Panc1 (cell line): Measurements from ENCODE around the gene ZBTB20. TPM values are rescaled to one million over a fixed set of nuclear protein-coding genes. Genes with fewer than 3 reads are reported as not detected.

Experiments used
- ATAC-seq: fragments of 200-7000 bp; cut with Tn5 transposase; 2 replicates; pipeline ENCODE4 v1.9.1; 2020; ENCODE audit warnings: mild to moderate bottlenecking, moderate library complexity
- BruUV-seq: library from RNA; stranded (reverse); fragments of 400-500 nt; replicated peaks from 2 replicates; lab custom pipeline; 2021; lab: Mats Ljungman, UMichigan
- CTCF ChIA-PET: fragments of 300-600 bp; sonication (Branson Sonifier 250); formaldehyde crosslinking; loops from one replicate; lab custom pipeline; 2022; ENCODE audit warnings: antibody characterized with exemption; lab: Charles Lee
- POLR2A ChIA-PET: fragments of 300-600 bp; sonication (Branson Sonifier 250); formaldehyde crosslinking; loops from one replicate; lab custom pipeline; 2022; ENCODE audit warnings: antibody characterized with exemption; lab: Charles Lee
- DNase-seq: peaks from one replicate; pipeline ENCODE4 v3.0.0-alpha.2; 2010; ENCODE audit warnings: low read depth, low spot score
- H3K27ac ChIP-seq: 2 replicates; pipeline ENCODE4 v1.5.1; 2011; ENCODE audit warnings: mild to moderate bottlenecking, low read length, inconsistent platforms
- H3K27me3 ChIP-seq: fragments of 200-500 bp; sonication (Bioruptor generic); 2 replicates; pipeline ENCODE4 v1.6.0; 2014; ENCODE audit warnings: low read length, inconsistent platforms; ENCODE audit not compliant: control insufficient read depth, insufficient read depth
- H3K36me3 ChIP-seq: fragments of 200-500 bp; sonication (Bioruptor generic); 2 replicates; pipeline ENCODE4 v1.5.1; 2014; ENCODE audit warnings: inconsistent platforms, mild to moderate bottlenecking, low read length, moderate library complexity; ENCODE audit not compliant: control insufficient read depth, insufficient read depth
- H3K4me1 ChIP-seq: 2 replicates; pipeline ENCODE4 v1.5.1; 2011; ENCODE audit warnings: inconsistent platforms, mild to moderate bottlenecking, low read length, moderate library complexity; ENCODE audit not compliant: control insufficient read depth, insufficient read depth
- H3K4me3 ChIP-seq, 2 experiments: 2 replicates each; pipeline ENCODE4 v1.5.1; 2011 to 2012; ENCODE audit warnings: low read depth in 2 of 2, low read length in 2 of 2, mild to moderate bottlenecking in 2 of 2, inconsistent platforms in 1 of 2, moderate library complexity in 1 of 2
- H3K9me3 ChIP-seq: fragments of 200-500 bp; sonication (Bioruptor generic); 2 replicates; pipeline ENCODE4 v1.5.1; 2014; ENCODE audit warnings: low read depth, mild to moderate bottlenecking, inconsistent platforms, low read length, moderate library complexity; ENCODE audit not compliant: control insufficient read depth, insufficient read depth
- CTCF ChIP-seq: fragments of 450-650 bp; IDR thresholded peaks from 2 replicates; pipeline ENCODE4 v1.5.1; 2017; ENCODE audit warnings: mild to moderate bottlenecking
- POLR2AphosphoS5 ChIP-seq: IDR thresholded peaks from 2 replicates; pipeline ENCODE4 v1.6.1; 2012; ENCODE audit warnings: mild to moderate bottlenecking, low read depth, low read length, moderate library complexity
- REST ChIP-seq, 2 experiments: IDR thresholded peaks; 2 replicates each; pipeline ENCODE4 v1.6.1; 2011 to 2012; ENCODE audit warnings: low read depth in 2 of 2, control low read depth in 1 of 2, low read length in 1 of 2, mild to moderate bottlenecking in 1 of 2, moderate library complexity in 1 of 2; ENCODE audit not compliant: insufficient read depth in 1 of 2
- SIN3A ChIP-seq: IDR thresholded peaks from 2 replicates; pipeline ENCODE4 v1.6.1; 2012; ENCODE audit warnings: low read depth, mild to moderate bottlenecking, low read length, moderate library complexity, borderline replicate concordance; ENCODE audit not compliant: insufficient read depth
- TCF7L2 ChIP-seq: IDR thresholded peaks from 2 replicates; pipeline ENCODE4 v1.6.1; 2011; ENCODE audit warnings: mild to moderate bottlenecking, low read depth, low read length, inconsistent platforms
- in situ Hi-C: cut with HindIII; loops from 2 replicates; pipeline ENCODE4 v1.10.0; 2016; ENCODE audit warnings: low sequenced_read_pairs, low pct_unique_long_range_greater_than_20kb
- intact Hi-C: fragments of 100-400 bp; cut with micrococcal nuclease; formaldehyde crosslinking; loops from one replicate; pipeline ENCODE4 v1.10.0; 2022; ENCODE audit not compliant: unreplicated experiment
- total RNA-seq: library from RNA; stranded (reverse); gene quantifications from one replicate; pipeline ENCODE4 v1.2.1, GENCODE V29; 2021; ENCODE audit not compliant: unreplicated experiment

ZBTB20 gene
- total RNA-seq, 1 experiment from 2014 or later = 4.1 TPM

- BruUV-seq = no TSS peak
- Histone ChIP-seq H3K27me3 (no peaks in the 10 kb centered on the region), H3K4me1 (no peaks in the 10 kb centered on the region), H3K27ac (no peak overlapping the region), H3K9me3 (no peaks in the 10 kb centered on the region), H3K4me3 (no peak overlapping the region), H3K36me3 (no peaks in the 10 kb centered on the region)
- TF ChIP-seq TCF7L2 (no peak), SIN3A (no peak), CTCF (no peak), REST (IDR thresholded peaks at IDR 0.05; ENCODE audit: insufficient read depth in 1 of 2, low read depth in 2 of 2, low read length in 1 of 2) (no peak), POLR2AphosphoS5 (no peak)
- intact Hi-C loops = no loop called here
- DNase-seq (no peak), ATAC-seq (no peak)
- in situ Hi-C loops = no loop called here
- POLR2A ChIA-PET = no interaction called here
- CTCF ChIA-PET = interaction anchor here (0.6 kb wide), 1 partner anchor 11 kb away, joined by 5 read pairs; no protein-coding TSS in a partner anchor
Observed at GRCh38 chr3:114597871-114598270, 549.2 kb downstream of the ZBTB20 start.

- H3K27ac ChIP-seq = no peak overlapping the region
- in situ Hi-C loops = no loop called here
- TF ChIP-seq POLR2AphosphoS5 = no peak
- no peak for TF ChIP-seq TCF7L2
- TF ChIP-seq SIN3A = no peak
- TF ChIP-seq CTCF = no peak; the same call in 1 of the 2 replicates
- no peak for TF ChIP-seq REST (IDR thresholded peaks at IDR 0.05; ENCODE audit: insufficient read depth in 1 of 2, low read depth in 2 of 2, low read length in 1 of 2)
- H3K9me3 ChIP-seq = no peaks in the 10 kb centered on the region
- no peaks in the 10 kb centered on the region for H3K27me3 ChIP-seq
- no peak for ATAC-seq
- H3K4me3 ChIP-seq = no peak overlapping the region
- intact Hi-C loops = no loop called here
- no peak for DNase-seq
- H3K36me3 ChIP-seq = no peaks in the 10 kb centered on the region
- CTCF ChIA-PET = interaction anchor here (0.6 kb wide), 1 partner anchor 10 kb away, joined by 5 read pairs; no protein-coding TSS in a partner anchor
- BruUV-seq = no TSS peak
- no peaks in the 10 kb centered on the region for H3K4me1 ChIP-seq
- POLR2A ChIA-PET = no interaction called here
Observed at GRCh38 chr3:114597012-114597411, 550.1 kb downstream of the ZBTB20 start.
